CD4-positive, alpha-beta T cell treated with Interleukin-15 for 4 hours (primary cell): ENCODE data around the gene MRGPRG.

Experiments used
- DNase-seq: peaks from one replicate; pipeline ENCODE4 v3.0.0-alpha.2; 2020; ENCODE audit warnings: low spot score

Gene MRGPRG

DNA sequence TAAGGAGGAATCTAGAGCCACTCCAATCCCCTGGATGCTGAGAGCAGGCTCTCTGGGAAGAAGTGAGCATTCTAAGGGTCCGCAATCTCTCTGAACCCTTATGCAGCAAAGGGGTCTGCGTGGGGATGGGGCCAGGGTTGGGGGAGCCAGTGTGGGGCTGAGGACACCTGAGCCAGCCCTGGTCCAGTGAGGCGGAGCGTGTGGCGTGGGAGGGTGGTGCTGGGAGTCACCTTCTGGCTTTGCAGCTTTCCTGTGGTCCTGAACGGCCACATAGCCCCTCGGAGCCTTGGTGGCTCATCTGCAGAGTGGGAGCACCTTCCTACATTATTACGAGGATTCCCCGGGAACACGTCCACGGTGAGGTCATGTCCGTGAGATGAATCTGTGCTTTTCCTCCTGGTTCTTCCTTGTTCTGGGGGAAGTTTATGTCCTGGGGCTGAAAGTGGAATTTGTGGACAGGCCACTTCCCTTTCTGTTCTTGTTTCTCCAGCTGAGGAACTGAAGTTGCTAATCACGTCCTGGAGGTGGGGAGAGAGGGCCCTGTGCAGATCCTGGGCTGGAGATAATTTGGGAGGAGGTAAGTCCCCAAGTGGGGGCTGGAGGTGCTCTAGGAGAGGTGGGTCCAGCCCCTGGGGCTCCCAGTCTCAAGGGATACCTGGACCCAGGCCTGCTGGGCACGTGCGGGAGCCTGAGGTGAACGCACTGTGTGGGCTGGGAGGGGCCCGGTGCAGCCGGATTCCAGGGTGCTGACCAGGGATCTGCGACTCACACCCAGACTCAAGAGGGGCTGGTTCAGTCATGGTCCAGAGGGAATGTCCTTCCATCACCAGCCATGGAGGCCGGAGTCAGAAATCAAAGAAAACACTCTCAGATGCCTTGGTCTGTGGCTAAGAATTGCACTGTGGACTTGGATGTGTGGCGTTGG is 7.5 kb upstream of the MRGPRG start:
- DNase-seq: no peak

DNA sequence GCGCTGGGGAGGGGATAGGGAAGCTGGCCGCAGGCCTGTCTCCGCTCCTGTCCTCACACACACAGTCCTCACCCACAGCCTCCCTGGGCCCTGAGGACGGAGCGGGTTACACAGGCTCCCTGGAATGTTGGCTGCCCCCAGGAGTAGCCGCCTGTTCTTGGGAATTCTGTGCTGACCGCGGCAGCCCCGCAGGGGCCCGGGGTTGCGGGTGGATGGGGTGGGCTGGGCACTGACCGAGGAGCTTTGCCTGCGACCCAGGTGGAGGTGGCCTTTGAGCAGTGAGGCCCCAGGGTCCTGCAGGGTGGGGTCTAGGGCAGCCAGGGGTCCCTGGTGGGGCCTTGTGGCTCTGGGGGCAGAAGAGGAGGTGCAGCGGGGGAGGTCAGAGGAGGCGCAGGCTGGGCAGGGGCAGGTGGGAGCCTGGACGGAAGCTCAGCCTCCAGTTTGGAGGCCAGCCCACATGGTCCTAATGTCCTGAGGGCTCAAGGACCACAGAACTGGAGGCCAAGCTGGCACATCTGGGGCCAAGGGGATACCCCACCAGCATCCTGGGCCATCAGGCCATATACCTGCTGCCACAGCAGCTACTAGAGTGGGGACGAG is 6.6 kb upstream of the MRGPRG start:
- no peak for DNase-seq

DNA sequence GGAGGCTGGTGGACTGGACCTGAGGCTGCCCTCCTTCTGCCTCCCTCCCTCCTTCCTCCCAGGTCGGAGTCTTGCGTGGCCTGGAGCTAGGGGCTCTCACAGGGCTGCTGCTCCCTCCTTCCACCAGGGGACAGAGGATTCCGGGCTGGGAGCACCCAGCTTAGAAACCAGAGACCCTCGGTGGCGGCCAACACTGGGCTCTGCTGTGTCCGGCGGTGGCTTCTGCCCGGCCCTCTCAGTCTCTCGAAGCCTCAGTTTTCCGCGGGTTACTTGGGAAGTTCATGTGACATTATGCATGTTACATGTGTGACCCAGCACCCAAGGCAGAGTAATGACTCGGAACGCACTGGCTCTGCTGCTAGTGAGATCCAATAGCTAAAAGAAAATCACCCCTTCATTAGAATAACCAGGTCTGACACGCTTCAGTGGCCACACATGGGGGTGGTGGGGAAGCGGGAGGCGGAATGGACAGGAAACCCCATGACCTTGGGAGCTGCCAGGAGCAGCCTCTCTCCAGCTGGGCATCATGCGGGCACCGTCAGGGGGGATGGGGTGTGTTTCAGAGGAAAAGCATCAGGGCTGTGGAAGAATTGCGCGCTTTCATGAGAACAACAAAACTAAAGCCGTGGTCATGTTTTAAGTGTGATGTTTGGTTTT is 5.9 kb upstream of the MRGPRG start:
- no peak for DNase-seq

DNA sequence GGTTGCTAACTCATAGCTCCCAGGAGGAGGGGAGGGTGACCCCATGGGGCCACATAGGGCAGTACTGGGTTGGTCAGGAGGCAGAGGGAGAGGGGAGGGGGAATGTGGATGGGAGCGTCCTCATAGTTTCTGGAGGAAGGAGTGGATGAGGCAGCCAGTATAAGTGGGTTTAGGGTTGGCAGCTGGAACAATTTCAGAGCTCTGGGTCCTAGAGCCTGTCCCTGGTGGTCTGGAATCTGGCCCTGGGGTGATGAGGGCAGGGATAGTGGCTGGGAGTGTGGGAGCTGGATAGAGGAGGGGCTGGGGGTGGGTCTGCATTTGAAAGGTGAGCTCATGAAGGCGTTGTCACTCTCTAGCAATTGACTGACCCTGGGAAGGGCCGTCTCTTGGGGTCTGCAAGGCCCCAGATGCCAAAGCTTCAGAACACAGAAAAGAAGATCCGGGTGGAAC is 5.3 kb upstream of the MRGPRG start:
- DNase-seq: no peak

DNA sequence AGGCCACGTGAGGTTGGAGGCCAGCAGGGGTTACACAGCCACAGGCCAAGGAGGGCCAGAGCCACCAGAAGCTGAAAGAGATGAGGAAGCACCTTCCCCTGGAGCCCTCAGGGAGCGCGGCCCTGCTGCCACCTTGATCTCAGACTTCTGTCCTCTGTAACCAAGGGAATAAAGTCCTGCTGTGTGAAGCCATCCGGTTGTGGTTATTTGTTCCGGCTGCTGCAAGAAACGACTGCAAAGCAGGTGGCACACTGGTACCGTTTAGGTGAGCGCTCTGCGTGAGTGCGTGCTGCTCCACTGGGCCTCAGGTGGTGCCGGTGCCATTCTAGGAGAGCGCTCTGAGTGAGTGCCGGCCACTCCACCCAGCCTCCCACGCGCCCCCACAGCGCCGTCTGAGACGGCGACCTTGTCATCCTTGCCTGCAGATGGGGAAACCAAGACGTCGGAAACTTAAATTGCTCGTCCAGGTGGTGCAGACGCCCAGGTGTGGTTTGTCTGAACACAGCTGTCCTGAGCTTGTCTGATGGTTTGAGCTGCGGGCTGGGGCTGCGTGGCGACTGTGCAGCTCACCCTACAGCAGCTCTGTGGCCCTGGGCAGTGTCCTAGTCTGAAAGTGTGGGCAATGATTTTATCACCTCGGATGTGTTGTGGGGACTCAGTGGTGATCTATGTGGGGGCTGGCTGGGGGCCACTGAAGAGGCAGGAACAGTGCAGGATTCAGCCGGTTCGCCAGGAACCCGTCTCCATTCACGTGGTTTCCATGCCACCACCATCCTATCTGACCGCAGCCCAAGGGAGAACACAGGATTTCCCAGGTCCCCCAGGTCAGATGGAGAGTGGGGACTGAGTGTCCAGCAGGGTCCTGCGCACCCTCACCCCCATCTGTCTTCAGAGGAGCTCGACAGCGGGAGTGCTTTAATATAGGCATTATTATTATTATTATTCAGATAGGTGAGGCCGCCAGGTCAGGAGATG is 4.6 kb upstream of the MRGPRG start:
- no peak for DNase-seq

DNA sequence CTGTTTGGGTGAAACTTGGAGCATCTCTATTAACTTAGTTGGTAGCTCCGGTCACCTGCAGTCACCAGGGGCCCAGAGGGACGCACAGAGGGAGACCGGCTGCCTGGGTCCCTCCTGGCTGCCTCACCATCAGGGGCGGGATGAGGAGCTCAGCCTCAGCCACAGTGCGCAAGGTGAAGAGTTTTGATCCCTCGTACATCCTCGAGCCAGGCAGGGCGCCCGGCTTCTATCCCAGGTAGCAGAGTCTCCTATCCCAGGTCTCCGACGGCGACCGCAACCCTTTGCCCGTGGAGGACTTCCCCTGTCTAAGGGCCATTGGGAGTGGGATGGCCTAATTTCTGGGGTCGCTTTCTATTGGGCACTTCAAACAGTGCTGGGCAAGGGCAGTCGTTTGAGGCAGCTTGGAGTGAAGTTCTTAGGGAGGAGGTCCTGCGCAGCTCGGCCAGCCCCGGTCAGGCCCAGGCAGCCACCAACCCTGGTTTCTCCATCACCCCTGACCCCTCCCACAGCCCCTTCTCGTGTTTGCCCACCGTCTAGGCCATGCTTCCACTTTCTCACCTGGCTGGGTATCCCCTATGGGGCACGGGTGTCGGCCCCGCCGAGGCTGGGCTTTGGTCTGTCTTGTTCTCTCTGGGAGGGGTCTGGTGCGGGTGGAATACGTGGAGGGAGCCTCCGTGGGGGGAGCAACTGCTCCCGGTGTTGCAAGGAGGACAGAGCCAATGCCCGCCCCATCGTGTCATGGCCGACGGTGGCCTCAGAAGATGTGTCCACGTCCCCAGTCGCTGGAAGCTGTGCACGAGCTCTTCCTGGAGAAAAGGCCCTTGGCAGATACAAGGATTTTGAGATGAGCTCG is 3.6 kb upstream of the MRGPRG start:
- no peak for DNase-seq

DNA sequence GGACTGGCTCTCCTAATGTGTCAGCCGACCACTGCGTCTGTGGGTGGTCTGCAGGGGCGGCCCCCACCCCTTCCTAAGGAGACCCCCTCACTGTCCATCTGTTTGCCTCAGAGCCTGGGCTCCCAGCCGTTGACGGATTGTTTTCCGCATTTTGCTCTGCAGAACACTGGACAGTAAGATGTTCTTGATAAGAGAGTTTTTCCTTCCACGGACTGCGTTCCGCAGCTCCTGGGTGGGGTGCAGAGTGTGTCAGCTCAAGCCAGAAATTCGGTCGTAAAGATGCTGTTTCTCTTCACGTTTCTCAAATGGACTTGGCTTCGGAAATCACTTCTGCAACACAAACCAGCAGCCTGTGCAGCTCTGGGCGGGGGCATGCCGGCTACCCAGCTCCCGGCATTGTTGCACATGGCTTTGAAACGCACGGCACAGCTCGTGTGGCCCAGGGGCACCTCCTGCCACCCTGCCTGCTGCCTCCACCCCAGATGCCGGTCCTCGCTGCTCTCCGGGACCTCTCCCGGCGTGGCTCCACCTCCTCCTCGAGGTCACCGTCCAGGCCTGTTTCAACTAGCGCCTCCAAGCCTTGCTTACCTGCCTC is 2.9 kb upstream of the MRGPRG start:
- DNase-seq: no peak

DNA sequence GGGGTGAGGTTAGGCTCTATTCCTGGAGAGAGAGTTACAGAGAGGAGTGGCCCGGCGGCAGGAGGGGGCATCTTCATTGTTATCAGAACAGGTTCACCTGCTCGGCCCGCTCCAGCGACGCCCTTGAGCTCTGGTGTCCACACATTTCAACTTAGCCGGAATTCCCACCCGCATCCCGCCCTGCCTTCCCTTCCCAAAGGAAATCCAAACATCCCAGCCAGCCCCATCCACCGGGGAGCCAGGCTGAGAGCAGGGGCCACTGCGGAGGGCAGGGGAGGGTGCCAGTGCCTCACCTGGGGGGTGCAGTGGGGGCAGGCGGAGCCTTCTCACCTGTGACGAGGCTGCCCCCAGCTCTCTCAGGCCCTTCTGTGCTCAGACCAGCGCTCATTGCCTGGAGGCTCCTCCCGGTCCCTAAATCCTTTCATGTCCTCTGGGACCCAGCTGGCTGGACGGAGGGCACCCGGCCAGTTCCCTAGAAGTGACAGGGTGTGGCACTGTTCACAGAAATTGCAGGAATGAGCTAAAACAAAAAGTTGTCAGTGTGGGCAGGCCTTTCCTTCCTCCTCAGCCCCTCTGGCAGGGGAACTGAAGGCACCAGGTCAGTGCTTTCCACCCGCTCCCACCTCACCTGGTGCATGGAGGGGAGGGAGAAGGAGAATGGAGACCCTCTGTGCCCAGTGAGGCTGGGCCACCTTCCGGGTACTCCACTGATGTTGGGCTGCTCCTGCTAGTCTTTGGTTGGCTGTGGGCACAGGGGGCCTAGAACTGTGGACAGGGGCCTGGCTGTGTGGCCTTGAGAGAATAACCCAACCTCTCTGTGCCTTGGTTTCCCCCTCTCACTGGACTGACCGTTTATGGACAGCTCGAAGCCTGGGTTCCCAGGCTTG is 2.2 kb upstream of the MRGPRG start:
- no peak for DNase-seq

DNA sequence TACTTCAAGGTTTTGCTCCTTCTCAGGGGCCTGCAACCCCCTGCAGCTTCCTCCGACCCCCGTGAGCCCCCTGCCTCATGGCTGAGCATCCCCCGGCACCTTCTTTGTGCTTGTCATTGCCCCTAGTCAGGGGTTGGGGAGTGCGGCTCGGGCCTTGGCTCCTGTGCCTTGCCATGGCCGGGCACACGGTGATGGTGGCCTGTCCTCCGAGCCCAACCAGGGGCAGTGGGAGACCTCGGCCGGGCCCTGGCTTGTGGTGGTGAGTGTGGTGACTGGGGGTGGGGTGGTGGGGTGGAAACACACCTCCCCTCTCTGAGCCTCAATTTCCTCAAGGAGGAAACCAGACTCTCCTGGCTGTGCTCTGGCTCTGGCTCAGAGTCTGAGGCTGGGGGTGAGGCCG is 1.5 kb upstream of the MRGPRG start:
- DNase-seq: no peak

DNA sequence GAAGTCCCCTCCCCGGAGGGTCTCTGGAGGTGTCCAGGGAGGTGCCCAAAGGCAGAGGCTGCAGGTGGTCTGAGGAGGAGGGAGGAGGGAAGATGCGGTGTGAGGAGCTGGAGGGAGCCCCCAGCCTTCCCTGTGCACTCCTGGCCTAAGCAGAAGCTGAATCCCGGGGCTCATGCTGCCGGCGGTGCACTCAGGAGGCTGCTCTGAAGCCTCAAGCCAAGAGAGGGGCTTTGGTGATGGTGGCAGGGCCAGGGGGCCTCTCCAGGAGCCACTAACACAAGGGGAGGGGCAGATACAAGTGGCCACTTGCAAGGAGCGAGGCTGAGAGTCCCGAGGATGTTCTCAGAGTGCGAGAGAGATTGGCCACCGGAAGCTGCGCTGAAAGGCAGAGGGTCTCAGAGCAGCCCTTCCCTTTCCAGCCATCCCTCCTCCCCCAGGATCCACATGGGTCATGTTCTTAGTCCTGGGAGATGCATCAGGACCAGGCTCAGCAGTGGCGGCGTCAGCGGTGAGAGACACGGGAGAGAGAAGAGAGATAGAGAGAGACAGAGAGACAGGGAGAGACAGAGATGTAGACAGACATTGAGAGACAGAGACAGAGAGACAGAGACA is 774 bp upstream of the MRGPRG start:
- no peak for DNase-seq

DNA sequence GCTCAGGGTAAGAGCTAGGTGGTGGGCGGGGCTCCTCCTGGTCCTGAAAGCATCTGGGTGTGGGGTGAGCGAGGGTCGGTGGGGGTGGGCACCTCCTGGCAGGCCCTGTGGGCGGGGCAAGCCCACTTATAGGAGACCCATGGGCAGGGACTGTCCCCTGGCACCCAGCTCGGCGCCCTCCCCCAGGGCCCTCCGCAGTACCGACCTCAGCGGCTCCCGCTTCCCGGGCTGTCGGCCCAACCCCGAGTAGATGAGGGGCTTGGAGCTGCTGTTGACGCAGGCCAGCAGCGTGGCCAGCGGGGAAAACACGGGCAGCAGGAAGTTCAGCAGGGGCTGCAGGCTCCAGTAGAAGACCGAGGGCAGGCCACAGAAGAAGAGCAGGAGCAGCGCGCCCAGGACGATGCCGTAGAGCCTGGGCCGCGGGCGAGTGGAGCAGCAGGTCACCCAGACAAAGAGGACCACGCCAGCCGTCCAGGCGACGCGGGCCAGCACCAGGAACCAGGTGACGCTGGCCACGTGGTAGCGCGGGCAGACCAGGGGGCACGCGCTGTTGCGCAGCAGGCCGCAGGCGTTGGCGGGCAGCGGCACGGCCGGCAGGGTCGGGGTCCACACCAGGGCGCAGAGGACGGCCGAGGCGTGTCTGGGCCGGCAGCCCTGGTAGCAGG is 663 bp downstream of the MRGPRG start:
- no peak for DNase-seq

DNA sequence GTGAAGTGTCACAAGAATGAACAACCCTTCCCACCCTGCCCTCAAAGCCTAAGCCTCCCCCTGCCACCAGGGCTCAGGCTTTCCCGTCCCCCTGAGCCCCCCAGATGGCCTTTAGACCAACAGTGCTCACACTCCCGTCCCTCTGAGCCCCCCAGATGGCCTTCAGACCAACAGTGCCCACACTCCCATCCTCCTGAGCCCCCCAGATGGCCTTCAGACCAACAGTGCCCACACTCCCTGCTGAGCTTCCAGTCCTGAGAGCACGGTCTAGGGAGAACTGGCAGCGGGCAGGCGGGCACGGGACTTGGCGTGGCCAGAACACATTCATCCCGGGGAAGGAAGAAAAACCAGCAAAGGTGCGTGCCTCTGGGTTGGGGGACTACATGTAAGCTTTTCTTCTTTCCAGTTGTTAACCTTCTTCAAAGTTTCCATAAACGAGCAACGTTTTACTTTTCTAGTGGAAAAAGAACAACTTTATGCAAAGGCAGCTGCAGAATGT is 2.5 kb downstream of the MRGPRG start:
- DNase-seq: no peak

DNA sequence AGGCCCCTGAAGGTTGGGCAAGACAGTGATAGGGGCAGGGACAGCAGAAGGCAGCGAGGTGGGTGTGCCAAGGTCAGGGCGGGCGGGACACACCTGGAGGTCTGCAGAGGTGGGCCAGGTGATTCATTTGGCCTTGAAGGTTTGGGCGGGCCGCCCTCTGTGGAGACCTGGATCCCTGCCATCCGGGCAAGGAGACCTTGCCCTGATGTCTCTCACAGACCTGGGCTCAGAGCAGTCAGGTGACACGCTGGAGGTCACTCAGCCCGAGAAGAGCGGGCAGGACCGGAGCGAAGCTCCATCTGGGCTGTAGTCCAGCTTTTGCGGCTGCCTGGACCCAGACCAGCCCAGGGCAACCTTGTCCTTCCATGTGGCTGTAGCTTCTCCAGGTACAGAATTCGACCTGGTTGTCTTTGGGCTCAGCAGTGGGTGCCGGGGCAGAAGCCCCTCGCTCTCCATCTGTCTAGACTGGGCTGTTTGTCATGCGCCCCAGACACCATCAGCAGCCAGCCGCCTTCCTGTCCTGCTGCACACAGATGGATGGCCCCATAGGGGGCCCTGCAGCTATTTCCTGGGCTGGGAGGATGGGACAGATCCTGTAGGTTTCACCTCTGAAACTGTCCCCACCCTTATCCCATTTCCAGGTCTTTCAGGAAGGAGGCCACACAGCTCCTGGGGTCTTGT is 3.1 kb downstream of the MRGPRG start:
- DNase-seq: no peak

DNA sequence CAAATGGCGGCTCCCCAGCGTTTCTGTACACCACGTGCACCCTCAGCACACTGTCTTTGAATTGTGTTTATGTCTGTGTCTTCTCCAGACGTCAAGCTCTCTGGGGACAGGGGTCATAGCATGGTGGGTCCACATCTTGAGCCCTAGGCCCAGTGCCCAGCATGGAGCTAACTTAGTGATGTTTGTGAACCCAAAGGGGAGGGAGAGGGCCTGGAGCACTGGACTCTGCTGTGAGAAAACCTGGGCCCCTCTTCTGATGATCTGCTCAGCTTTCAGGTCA is 4.3 kb downstream of the MRGPRG start:
- no peak for DNase-seq

DNA sequence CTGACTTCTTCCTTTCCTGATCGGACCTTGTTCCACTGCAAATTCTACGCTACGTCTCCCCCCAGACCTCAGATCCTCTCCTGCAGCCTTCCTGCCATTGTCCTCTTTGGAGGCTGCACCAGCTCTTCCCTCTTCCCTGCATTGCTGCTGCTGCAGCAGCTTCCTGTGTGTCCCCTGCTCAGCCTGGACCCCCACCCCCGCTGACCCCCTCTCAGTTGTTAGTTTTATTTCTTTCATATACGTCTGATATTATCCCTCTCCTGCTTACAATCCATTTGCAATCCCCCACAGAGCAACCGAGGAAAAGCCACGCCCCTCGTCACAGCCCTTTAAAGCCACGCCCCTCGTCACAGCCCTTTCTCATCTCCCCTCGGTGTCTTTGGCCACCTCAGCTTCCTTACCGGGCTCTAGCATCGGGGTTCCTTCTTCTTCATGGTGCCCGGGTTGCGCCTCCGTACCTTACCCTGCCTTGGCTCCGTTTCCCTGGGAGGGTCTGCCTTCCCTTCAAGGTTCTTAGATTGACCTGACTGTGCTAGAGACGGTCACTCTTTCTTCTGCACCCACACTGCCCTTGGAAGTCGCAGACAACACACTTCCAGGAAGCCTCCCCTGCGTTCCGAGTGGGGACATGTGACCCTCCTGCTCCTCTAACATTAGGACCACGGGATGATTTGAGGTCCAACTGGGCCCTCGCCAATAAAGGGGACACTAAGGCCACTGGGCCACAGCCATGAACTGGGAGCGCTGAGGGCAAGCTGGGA is 4.8 kb downstream of the MRGPRG start:
- no peak for DNase-seq

DNA sequence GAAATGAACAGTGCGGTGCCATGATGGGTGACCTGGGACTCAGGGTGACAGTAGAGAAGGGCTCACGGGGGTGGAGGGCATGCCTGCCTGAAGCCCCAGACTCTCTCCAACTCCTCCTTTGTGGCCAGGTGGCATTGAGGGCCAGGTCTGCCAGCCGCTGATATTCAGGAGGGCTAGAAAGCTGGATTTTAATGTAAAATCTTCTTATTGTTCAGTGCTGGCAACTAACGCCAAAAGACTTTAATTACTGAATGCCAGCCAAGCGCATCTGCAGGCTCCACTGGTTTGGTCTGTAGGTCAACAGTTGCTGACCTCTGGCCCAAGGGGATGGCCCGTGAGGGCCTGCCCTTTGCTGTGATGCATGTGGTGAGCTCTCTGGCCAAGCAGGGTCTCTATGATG is 10.3 kb downstream of the MRGPRG start:
- no peak for DNase-seq

DNA sequence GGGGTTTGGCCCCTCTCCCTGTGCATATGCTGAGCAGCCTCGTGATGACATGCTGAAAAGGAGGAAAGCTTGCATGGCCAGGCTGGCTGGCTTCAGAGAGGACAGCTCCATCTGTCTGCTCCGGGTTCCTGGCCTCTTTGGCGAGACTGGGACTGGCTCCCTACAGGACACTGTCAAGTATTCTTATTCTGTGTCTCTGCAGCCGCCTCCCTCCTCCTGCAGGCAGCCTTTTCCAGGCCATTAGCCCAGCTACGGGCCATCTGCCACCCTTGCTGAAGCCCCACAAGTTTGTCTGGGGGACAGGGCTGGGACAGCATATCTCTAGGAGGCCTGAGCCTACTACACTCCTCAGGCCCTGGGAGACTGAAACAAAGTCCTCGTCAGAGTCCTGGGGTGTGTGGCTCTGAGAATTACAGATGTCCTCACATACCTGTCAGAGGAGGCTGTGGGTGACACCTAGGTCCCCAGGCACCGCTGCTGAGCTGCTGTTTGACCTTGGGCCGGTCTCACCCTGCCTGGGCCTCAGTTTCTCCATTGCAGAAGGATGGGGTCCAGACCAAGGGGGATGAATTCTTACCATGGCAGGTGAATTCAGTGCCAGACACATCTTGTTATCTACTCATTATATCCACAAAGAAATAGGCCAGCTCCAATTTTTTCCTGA is 11.0 kb downstream of the MRGPRG start:
- no peak for DNase-seq
